ENCODE measurements around the gene NKAIN1. TPM values are rescaled to one million over a fixed set of nuclear protein-coding genes. Genes with fewer than 3 reads are reported as not detected.

Gene NKAIN1
- total and polyA plus RNA-seq, 5 donors from 2014 or later = not detected

- peaks cover 27% of the 10 kb centered on the region for H3K27me3 Mint-ChIP-seq
- Histone ChIP-seq H3K27me3 (ENCODE audit: control insufficient read depth, insufficient read depth, low read length) (peaks cover 6% of the 10 kb centered on the region), H3K36me3 (ENCODE audit: control insufficient read depth, insufficient read depth, low read length) (no peaks in the 10 kb centered on the region), H3K9me3 (ENCODE audit: control insufficient read depth in 2 of 2, low read length in 2 of 2) (no peaks in the 10 kb centered on the region), H3K4me3 (ENCODE audit: low read depth, low read length) (no peak overlapping the region), H3K27ac (ENCODE audit: insufficient read depth, low read length, poor library complexity, severe bottlenecking) (no peak overlapping the region), H3K4me1 (ENCODE audit: control insufficient read depth, insufficient read depth, low read length, poor library complexity, severe bottlenecking) (no peaks in the 10 kb centered on the region)
- H3K4me1 Mint-ChIP-seq = no peaks in the 10 kb centered on the region
- H3K4me3 Mint-ChIP-seq = no peak overlapping the region
- ATAC-seq (ENCODE audit: low read depth in 2 of 2) (no peak), DNase-seq (no peak)
- no peaks in the 10 kb centered on the region for H3K9me3 Mint-ChIP-seq
- H3K27ac Mint-ChIP-seq = no peak overlapping the region
- no peaks in the 10 kb centered on the region for H3K36me3 Mint-ChIP-seq
Measured at GRCh38 chr1:31232689-31233088, 7.0 kb downstream of the NKAIN1 start.

- H3K27ac Mint-ChIP-seq = no peak overlapping the region
- H3K4me1 ChIP-seq (ENCODE audit: control insufficient read depth, insufficient read depth, low read length, poor library complexity, severe bottlenecking) = no peaks in the 10 kb centered on the region
- no peaks in the 10 kb centered on the region for H3K36me3 Mint-ChIP-seq
- peaks cover 22% of the 10 kb centered on the region for H3K27me3 Mint-ChIP-seq
- peaks cover 6% of the 10 kb centered on the region for H3K27me3 ChIP-seq (ENCODE audit: control insufficient read depth, insufficient read depth, low read length)
- no peak overlapping the region for H3K4me3 Mint-ChIP-seq
- no peak overlapping the region for H3K27ac ChIP-seq (ENCODE audit: insufficient read depth, low read length, poor library complexity, severe bottlenecking)
- ATAC-seq (ENCODE audit: low read depth in 2 of 2) (no peak), DNase-seq (no peak)
- no peaks in the 10 kb centered on the region for H3K9me3 Mint-ChIP-seq
- no peaks in the 10 kb centered on the region for H3K36me3 ChIP-seq (ENCODE audit: control insufficient read depth, insufficient read depth, low read length)
- H3K4me3 ChIP-seq (ENCODE audit: low read depth, low read length) = no peak overlapping the region
- H3K4me1 Mint-ChIP-seq = no peaks in the 10 kb centered on the region
- no peaks in the 10 kb centered on the region for H3K9me3 ChIP-seq (ENCODE audit: control insufficient read depth in 2 of 2, low read length in 2 of 2)
Measured at GRCh38 chr1:31231802-31232201, 7.9 kb downstream of the NKAIN1 start.

GRCh38 chr1:31230378-31230777 is 9.3 kb downstream of the NKAIN1 start:
- Histone ChIP-seq H3K9me3 (ENCODE audit: control insufficient read depth in 2 of 2, low read length in 2 of 2) (no peaks in the 10 kb centered on the region), H3K27me3 (ENCODE audit: control insufficient read depth, insufficient read depth, low read length) (peaks cover 2% of the 10 kb centered on the region), H3K4me3 (ENCODE audit: low read depth, low read length) (no peak overlapping the region), H3K36me3 (ENCODE audit: control insufficient read depth, insufficient read depth, low read length) (no peaks in the 10 kb centered on the region), H3K27ac (ENCODE audit: insufficient read depth, low read length, poor library complexity, severe bottlenecking) (no peak overlapping the region), H3K4me1 (ENCODE audit: control insufficient read depth, insufficient read depth, low read length, poor library complexity, severe bottlenecking) (no peaks in the 10 kb centered on the region)
- no peak for DNase-seq
- Mint-ChIP-seq H3K4me3 (no peak overlapping the region), H3K9me3 (no peaks in the 10 kb centered on the region), H3K27ac (no peak overlapping the region), H3K4me1 (no peaks in the 10 kb centered on the region), H3K27me3 (peaks cover 8% of the 10 kb centered on the region), H3K36me3 (no peaks in the 10 kb centered on the region)
- no peak for ATAC-seq (ENCODE audit: low read depth in 2 of 2)

GRCh38 chr1:31228986-31229385 is 10.7 kb downstream of the NKAIN1 start:
- DNase-seq (no peak), ATAC-seq (ENCODE audit: low read depth in 2 of 2) (no peak)
- no peak overlapping the region for H3K4me3 Mint-ChIP-seq
- no peaks in the 10 kb centered on the region for H3K36me3 Mint-ChIP-seq
- H3K4me1 Mint-ChIP-seq = peaks cover 0 to 1% (median 0%) of the 10 kb centered on the region in 4 donors
- Histone ChIP-seq H3K4me1 (ENCODE audit: control insufficient read depth, insufficient read depth, low read length, poor library complexity, severe bottlenecking) (no peaks in the 10 kb centered on the region), H3K4me3 (ENCODE audit: low read depth, low read length) (no peak overlapping the region), H3K36me3 (ENCODE audit: control insufficient read depth, insufficient read depth, low read length) (no peaks in the 10 kb centered on the region), H3K27ac (ENCODE audit: insufficient read depth, low read length, poor library complexity, severe bottlenecking) (no peak overlapping the region), H3K9me3 (ENCODE audit: control insufficient read depth in 2 of 2, low read length in 2 of 2) (no peaks in the 10 kb centered on the region), H3K27me3 (ENCODE audit: control insufficient read depth, insufficient read depth, low read length) (no peaks in the 10 kb centered on the region)
- H3K27me3 Mint-ChIP-seq = peaks cover 2% of the 10 kb centered on the region
- H3K9me3 Mint-ChIP-seq = no peaks in the 10 kb centered on the region
- no peak overlapping the region for H3K27ac Mint-ChIP-seq

- H3K9me3 Mint-ChIP-seq = no peaks in the 10 kb centered on the region
- Histone ChIP-seq H3K4me3 (ENCODE audit: low read depth, low read length) (no peak overlapping the region), H3K4me1 (ENCODE audit: control insufficient read depth, insufficient read depth, low read length, poor library complexity, severe bottlenecking) (no peaks in the 10 kb centered on the region), H3K27ac (ENCODE audit: insufficient read depth, low read length, poor library complexity, severe bottlenecking) (no peak overlapping the region), H3K36me3 (ENCODE audit: control insufficient read depth, insufficient read depth, low read length) (no peaks in the 10 kb centered on the region), H3K27me3 (ENCODE audit: control insufficient read depth, insufficient read depth, low read length) (no peaks in the 10 kb centered on the region), H3K9me3 (ENCODE audit: control insufficient read depth in 2 of 2, low read length in 2 of 2) (no peaks in the 10 kb centered on the region)
- peaks cover 0 to 5% (median 0%) of the 10 kb centered on the region in 4 donors for H3K4me1 Mint-ChIP-seq
- DNase-seq (no peak), ATAC-seq (ENCODE audit: low read depth in 2 of 2) (no peak)
- no peak overlapping the region for H3K4me3 Mint-ChIP-seq
- H3K36me3 Mint-ChIP-seq = no peaks in the 10 kb centered on the region
- no peaks in the 10 kb centered on the region for H3K27me3 Mint-ChIP-seq
- no peak overlapping the region for H3K27ac Mint-ChIP-seq
Measured at GRCh38 chr1:31227891-31228568, 11.7 kb downstream of the NKAIN1 start.

- Histone ChIP-seq H3K4me3 (ENCODE audit: low read depth, low read length) (no peak overlapping the region), H3K9me3 (ENCODE audit: control insufficient read depth in 2 of 2, low read length in 2 of 2) (no peaks in the 10 kb centered on the region), H3K27me3 (ENCODE audit: control insufficient read depth, insufficient read depth, low read length) (no peaks in the 10 kb centered on the region), H3K27ac (ENCODE audit: insufficient read depth, low read length, poor library complexity, severe bottlenecking) (no peak overlapping the region), H3K4me1 (ENCODE audit: control insufficient read depth, insufficient read depth, low read length, poor library complexity, severe bottlenecking) (no peaks in the 10 kb centered on the region), H3K36me3 (ENCODE audit: control insufficient read depth, insufficient read depth, low read length) (no peaks in the 10 kb centered on the region)
- ATAC-seq (ENCODE audit: low read depth in 2 of 2) = no peak
- H3K36me3 Mint-ChIP-seq = no peaks in the 10 kb centered on the region
- no peak for DNase-seq
- H3K27me3 Mint-ChIP-seq = peaks cover 6% of the 10 kb centered on the region
- H3K4me1 Mint-ChIP-seq = peaks cover 0 to 5% (median 0%) of the 10 kb centered on the region in 4 donors
- H3K27ac Mint-ChIP-seq = no peak overlapping the region
- no peak overlapping the region for H3K4me3 Mint-ChIP-seq
- H3K9me3 Mint-ChIP-seq = no peaks in the 10 kb centered on the region
Measured at GRCh38 chr1:31224068-31224467, 15.6 kb downstream of the NKAIN1 start.

GRCh38 chr1:31222176-31222575 is 17.5 kb downstream of the NKAIN1 start:
- H3K36me3 Mint-ChIP-seq = no peaks in the 10 kb centered on the region
- DNase-seq (no peak), ATAC-seq (ENCODE audit: low read depth in 2 of 2) (no peak)
- H3K9me3 ChIP-seq (ENCODE audit: control insufficient read depth in 2 of 2, low read length in 2 of 2) = no peaks in the 10 kb centered on the region
- H3K4me3 Mint-ChIP-seq = no peak overlapping the region
- no peak overlapping the region for H3K27ac ChIP-seq (ENCODE audit: insufficient read depth, low read length, poor library complexity, severe bottlenecking)
- H3K27me3 Mint-ChIP-seq = peaks cover 6% of the 10 kb centered on the region
- H3K4me1 ChIP-seq (ENCODE audit: control insufficient read depth, insufficient read depth, low read length, poor library complexity, severe bottlenecking) = no peaks in the 10 kb centered on the region
- H3K27me3 ChIP-seq (ENCODE audit: control insufficient read depth, insufficient read depth, low read length) = no peaks in the 10 kb centered on the region
- no peaks in the 10 kb centered on the region for H3K36me3 ChIP-seq (ENCODE audit: control insufficient read depth, insufficient read depth, low read length)
- no peak overlapping the region for H3K27ac Mint-ChIP-seq
- H3K9me3 Mint-ChIP-seq = no peaks in the 10 kb centered on the region
- H3K4me3 ChIP-seq (ENCODE audit: low read depth, low read length) = no peak overlapping the region
- H3K4me1 Mint-ChIP-seq = peaks cover 0 to 5% (median 0%) of the 10 kb centered on the region in 4 donors

GRCh38 chr1:31221072-31221471 is 18.6 kb downstream of the NKAIN1 start:
- H3K4me3 Mint-ChIP-seq = no peak overlapping the region
- H3K27ac ChIP-seq (ENCODE audit: insufficient read depth, low read length, poor library complexity, severe bottlenecking) = no peak overlapping the region
- ATAC-seq (ENCODE audit: low read depth in 2 of 2) = no peak
- peaks cover 0 to 5% (median 0%) of the 10 kb centered on the region in 4 donors for H3K4me1 Mint-ChIP-seq
- no peaks in the 10 kb centered on the region for H3K36me3 Mint-ChIP-seq
- H3K4me1 ChIP-seq (ENCODE audit: control insufficient read depth, insufficient read depth, low read length, poor library complexity, severe bottlenecking) = no peaks in the 10 kb centered on the region
- DNase-seq = no peak
- H3K4me3 ChIP-seq (ENCODE audit: low read depth, low read length) = no peak overlapping the region
- no peaks in the 10 kb centered on the region for H3K9me3 ChIP-seq (ENCODE audit: control insufficient read depth in 2 of 2, low read length in 2 of 2)
- no peaks in the 10 kb centered on the region for H3K36me3 ChIP-seq (ENCODE audit: control insufficient read depth, insufficient read depth, low read length)
- no peaks in the 10 kb centered on the region for H3K27me3 ChIP-seq (ENCODE audit: control insufficient read depth, insufficient read depth, low read length)
- H3K27me3 Mint-ChIP-seq = peaks cover 8% of the 10 kb centered on the region
- no peak overlapping the region for H3K27ac Mint-ChIP-seq
- H3K9me3 Mint-ChIP-seq = no peaks in the 10 kb centered on the region

All from CD4-positive, CD25-positive, alpha-beta regulatory T cell (primary cell).